Bronchial epithelial cell (primary cell): ENCODE results near the gene BRS3. TPM values are rescaled to one million over a fixed set of nuclear protein-coding genes. Genes with fewer than 3 reads are reported as not detected.
A peak's percentile ranks its signal among the peaks of the same experiment; 100 is the strongest.

ENCODE experiments used
- DNase-seq: peaks from one replicate; pipeline ENCODE4 v3.0.0-alpha.2; 2010; ENCODE audit warnings: low read depth
- FAIRE-seq: peaks from 2 replicates; lab custom pipeline; 2011; peaks lifted over from hg19 to GRCh38; lab: Jason Lieb, UNC
- H3K27me3 ChIP-seq: 2 replicates; pipeline ENCODE4 v1.5.1; 2011; ENCODE audit warnings: low read length; ENCODE audit not compliant: control insufficient read depth, insufficient read depth
- H3K36me3 ChIP-seq: 2 replicates; pipeline ENCODE4 v1.5.1; 2011; ENCODE audit warnings: low read length; ENCODE audit not compliant: control insufficient read depth, insufficient read depth
- H3K4me3 ChIP-seq: 2 replicates; pipeline ENCODE4 v1.5.1; 2011; ENCODE audit warnings: mild to moderate bottlenecking, low read depth, low read length, control low read depth
- CTCF ChIP-seq: IDR thresholded peaks from 2 replicates; pipeline ENCODE4 v1.5.1; 2011; ENCODE audit warnings: mild to moderate bottlenecking, moderate library complexity, low read length, control low read depth, inconsistent platforms; ENCODE audit not compliant: insufficient read depth, severe bottlenecking
- total RNA-seq: library from RNA; depleted of rRNA; stranded (reverse); fragments of >200 nt; gene quantifications from 2 replicates; pipeline ENCODE4 v1.2.1, GENCODE V29; 2014

The BRS3 gene
- total RNA-seq, 1 donor from 2014 or later, result not detected

GRCh38 chrX:136476501-136476900 is 11.2 kb upstream of the BRS3 start:
- FAIRE-seq (no peak), DNase-seq (no peak)
- no peak for TF ChIP-seq CTCF
- Histone ChIP-seq H3K27me3 (peaks cover 2% of the 10 kb centered on the region), H3K36me3 (no peaks in the 10 kb centered on the region), H3K4me3 (no peak overlapping the region)

GRCh38 chrX:136477026-136477425 is 10.7 kb upstream of the BRS3 start:
- Histone ChIP-seq H3K36me3 (no peaks in the 10 kb centered on the region), H3K4me3 (no peak overlapping the region), H3K27me3 (peaks cover 2% of the 10 kb centered on the region)
- FAIRE-seq (no peak), DNase-seq (no peak)
- TF ChIP-seq CTCF, result no peak

GRCh38 chrX:136480383-136480782 is 7.4 kb upstream of the BRS3 start:
- no peaks in the 10 kb centered on the region for H3K36me3 ChIP-seq
- no peak for FAIRE-seq
- no peak overlapping the region for H3K4me3 ChIP-seq
- peaks cover 2% of the 10 kb centered on the region for H3K27me3 ChIP-seq
- DNase-seq, result no peak
- TF ChIP-seq CTCF, result no peak

- Histone ChIP-seq H3K36me3 (no peaks in the 10 kb centered on the region), H3K4me3 (no peak overlapping the region), H3K27me3 (no peaks in the 10 kb centered on the region)
- TF ChIP-seq CTCF, result no peak
- no peak for FAIRE-seq
- peak; percentile 17 for DNase-seq
These were observed 959 bp downstream of the BRS3 start for GRCh38 chrX:136488706-136489105.

- FAIRE-seq, result no peak
- no peak for TF ChIP-seq CTCF
- Histone ChIP-seq H3K27me3 (no peaks in the 10 kb centered on the region), H3K4me3 (no peak overlapping the region), H3K36me3 (no peaks in the 10 kb centered on the region)
- DNase-seq, result no peak
These were observed 4.1 kb downstream of the BRS3 start for GRCh38 chrX:136491832-136492231.

GRCh38 chrX:136493011-136493410 is 5.3 kb downstream of the BRS3 start:
- no peak for DNase-seq
- no peak for TF ChIP-seq CTCF
- Histone ChIP-seq H3K27me3 (no peaks in the 10 kb centered on the region), H3K4me3 (no peak overlapping the region), H3K36me3 (no peaks in the 10 kb centered on the region)
- no peak for FAIRE-seq
